DMS153 treated with DMSO at 0.1 percent for 48 hours (cell line): ENCODE data around the gene KCNA5.

Experiments
- DNase-seq: peaks from one replicate; lab custom pipeline; 2025; ENCODE audit not compliant: unreplicated experiment; lab: John Stamatoyannopoulos, UW

The KCNA5 gene

DNA sequence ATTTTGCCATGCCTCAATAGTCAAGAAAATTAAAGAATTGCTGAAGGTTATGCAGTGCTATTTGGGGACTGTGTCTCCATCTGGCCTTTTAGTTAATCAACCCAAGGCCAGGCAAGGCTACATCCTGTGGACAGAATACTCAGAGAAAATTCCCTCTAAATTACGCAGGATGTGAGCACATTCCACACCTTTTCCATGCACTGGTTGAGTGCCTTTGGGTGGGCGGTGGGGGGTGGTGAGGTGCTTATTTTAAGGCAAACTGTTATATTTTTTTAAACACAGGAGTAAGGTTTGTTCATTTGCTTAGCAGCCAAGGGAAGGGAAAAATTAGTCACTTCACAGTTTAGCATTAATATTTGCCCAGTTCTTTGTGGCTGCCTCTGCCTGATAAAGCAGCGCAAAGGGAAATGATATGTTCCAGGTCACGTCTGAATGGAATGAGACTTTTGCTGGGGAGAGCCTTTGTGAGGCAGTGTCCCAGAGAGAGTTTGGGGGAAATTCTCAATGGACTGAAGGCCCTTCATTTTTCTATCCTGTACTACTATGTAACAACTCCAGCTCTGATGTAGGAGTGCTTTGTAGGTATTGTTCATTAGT is 17.2 kb upstream of the KCNA5 start:
- no peak for DNase-seq

- no peak for DNase-seq
Observed at GRCh38 chr12:5027046-5027821, 16.4 kb upstream of the KCNA5 start.

GRCh38 chr12:5030066-5030465 is 13.6 kb upstream of the KCNA5 start:
- DNase-seq, result no peak

DNA sequence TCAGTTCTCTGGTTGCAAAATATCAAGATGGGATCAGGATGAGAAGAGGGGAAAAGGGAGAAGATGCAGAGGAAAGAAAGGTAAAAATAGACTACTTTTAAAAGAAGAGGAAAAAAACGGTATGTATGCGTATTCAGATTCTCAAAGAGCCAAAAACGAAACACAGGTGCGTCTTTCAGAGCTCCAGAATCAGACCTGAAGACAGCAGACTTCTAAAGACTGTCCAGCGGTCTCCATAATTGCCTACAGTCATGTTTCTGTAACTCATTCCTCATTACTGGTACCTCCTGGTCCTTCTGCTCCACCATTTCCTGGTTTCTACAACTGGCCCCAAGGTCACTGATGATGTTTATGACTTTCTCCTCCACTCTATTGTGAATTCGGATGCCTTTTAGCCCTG is 12.4 kb upstream of the KCNA5 start:
- DNase-seq, result no peak

DNA sequence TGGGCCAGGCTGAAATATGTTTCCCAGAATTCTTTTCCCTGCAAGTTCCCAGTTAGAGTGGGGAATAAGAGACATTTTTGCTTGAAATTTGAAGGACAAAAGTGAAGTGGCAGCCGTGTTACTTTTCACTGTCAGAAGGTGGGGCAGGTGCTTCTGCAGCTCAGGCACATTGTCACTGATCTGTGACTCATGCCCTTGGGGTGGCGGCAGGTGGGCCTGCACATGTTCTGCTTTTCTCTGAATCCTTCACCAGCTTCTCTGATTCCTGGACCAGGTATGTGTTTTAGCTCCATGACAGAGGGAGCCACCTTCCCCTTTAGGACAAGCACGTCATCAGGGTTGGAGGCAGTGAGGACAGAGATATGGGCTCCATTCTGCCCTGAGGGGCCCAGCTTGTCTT is 11.7 kb upstream of the KCNA5 start:
- no peak for DNase-seq

GRCh38 chr12:5032821-5033220 is 10.9 kb upstream of the KCNA5 start:
- DNase-seq, result no peak

DNA sequence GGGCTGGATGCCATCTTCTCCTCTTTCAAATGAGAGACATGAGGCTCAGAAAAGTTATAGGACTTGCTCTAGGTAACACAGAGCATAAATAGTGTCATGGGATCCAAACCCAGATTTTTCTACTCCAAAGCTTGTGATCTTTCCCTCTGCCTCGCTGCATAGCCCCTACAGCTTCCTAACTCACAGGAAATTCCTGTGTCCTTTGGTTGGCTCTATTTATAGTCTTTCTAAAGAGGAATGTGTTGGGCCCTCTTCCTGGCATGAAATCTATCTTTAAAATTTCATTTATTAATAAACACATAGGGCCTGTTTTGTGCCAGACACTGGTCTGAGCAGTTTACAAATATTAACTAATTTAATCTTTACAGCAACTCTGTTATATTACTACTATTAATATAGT is 9.8 kb upstream of the KCNA5 start:
- DNase-seq, result no peak

DNA sequence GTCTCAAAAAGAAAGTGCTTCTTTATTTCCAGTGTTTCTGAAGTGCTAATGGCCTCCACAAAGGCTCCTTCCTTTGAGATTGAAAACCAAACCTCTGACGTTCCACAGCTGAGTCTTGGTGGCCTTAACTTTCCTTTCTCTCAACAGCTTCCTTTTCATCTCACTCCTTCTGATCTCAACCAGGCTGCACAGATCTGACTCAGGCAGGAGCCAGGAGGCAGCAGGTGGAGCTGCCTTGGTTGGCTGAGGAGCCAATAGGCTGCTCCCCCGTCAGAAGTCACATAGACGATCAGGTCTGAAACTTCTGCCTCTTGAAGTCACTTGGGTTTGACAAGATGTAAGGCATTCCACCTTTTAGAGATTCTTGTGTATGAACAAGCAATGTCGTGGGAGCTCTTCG is 9.1 kb upstream of the KCNA5 start:
- DNase-seq, result no peak

DNA sequence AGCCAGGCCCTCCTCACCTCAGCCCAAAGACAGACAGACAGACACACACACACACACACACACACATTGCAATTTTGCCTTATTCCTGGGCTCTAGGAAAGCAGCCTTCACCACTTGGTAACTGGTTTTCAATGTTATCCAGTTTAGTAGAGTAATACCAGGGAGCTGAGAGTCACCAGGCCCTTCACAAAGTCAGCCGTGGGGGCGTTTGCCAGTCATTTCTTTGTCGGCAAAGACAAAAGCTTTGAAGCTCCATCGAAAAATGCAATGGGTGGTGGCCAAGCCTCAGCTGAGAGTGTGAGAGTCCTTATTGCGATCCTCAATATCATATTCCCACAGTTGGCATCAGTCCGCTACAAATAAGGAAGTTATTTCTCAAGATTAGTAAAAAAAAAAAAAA is 8.1 kb upstream of the KCNA5 start:
- DNase-seq, result no peak

DNA sequence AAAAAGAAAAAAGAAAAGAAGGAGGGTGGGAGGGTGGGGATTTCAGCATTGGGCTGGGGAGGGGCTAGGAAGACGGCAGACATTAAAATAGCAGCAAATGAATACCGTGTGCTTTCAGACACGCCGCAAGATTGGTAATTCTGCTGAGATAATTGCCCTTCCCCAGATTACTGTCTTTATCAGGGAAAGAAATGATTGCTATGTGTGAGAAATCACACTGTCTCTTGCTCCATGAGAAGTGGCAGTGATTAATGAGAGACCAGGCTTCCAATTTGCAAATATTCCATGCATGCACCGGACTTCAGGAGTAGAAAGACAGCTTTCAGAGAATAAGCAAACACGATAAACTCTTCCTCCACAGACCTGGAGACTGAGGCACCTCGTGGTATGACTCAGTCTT is 7.6 kb upstream of the KCNA5 start:
- no peak for DNase-seq

DNA sequence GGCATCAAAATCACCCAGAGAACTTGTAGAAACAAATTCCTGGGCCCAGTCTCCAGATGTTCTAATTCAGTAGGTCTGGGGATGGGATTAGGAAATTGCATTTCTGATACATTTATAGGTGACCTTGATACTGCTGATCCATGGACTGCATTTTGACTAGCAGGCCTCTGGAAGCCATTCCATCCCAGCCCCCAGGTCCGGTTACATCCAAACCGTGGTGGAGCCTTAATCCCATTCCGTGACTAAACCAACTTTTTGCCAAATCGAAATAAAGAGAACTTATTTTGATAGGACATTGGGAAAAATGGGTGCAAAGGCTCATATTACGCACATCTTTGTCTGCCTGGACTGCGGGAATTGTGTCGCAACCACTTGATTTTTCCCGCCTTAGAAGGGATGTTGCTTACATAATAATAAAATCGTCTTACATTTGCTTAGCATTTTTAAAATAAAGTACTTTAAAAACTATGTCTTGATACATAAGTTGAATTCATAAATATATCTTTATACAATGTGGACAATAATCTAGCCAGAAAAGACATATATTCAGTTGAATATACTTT is 5.8 kb upstream of the KCNA5 start:
- DNase-seq, result no peak

DNA sequence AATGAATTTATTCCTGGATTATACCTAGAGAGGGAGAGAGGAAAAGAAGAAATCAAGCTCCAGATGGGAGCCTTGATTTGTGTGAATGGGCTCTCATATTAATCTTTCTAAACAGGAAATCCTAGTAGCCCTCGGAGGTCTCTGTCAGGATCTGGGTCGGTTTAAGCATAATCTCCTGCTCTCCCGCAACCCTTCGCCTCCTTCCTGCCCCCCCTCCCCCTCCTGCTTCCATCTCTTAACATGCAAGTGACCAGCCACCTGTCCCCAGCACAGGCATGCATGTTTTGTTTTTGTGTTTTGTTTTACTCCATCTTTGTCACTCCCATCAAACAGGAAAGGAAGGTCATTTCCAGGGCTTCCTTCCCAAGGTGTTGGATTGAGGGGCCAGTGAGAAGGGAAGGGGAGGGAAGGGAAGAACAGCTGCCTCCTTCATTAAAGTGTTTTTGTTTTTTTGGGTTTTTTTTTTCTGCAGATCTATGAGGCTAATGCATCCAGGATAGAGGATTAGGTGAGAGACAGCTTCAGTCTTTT is 4.8 kb upstream of the KCNA5 start:
- no peak for DNase-seq

GRCh38 chr12:5039815-5040214 is 3.9 kb upstream of the KCNA5 start:
- DNase-seq, result no peak

GRCh38 chr12:5040368-5040767 is 3.3 kb upstream of the KCNA5 start:
- no peak for DNase-seq

DNA sequence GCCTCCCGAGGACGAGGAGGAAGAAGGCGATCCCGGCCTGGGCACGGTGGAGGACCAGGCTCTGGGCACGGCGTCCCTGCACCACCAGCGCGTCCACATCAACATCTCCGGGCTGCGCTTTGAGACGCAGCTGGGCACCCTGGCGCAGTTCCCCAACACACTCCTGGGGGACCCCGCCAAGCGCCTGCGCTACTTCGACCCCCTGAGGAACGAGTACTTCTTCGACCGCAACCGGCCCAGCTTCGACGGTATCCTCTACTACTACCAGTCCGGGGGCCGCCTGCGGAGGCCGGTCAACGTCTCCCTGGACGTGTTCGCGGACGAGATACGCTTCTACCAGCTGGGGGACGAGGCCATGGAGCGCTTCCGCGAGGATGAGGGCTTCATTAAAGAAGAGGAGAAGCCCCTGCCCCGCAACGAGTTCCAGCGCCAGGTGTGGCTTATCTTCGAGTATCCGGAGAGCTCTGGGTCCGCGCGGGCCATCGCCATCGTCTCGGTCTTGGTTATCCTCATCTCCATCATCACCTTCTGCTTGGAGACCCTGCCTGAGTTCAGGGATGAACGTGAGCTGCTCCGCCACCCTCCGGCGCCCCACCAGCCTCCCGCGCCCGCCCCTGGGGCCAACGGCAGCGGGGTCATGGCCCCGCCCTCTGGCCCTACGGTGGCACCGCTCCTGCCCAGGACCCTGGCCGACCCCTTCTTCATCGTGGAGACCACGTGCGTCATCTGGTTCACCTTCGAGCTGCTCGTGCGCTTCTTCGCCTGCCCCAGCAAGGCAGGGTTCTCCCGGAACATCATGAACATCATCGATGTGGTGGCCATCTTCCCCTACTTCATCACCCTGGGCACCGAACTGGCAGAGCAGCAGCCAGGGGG is 979 bp downstream of the KCNA5 start:
- no peak for DNase-seq

DNA sequence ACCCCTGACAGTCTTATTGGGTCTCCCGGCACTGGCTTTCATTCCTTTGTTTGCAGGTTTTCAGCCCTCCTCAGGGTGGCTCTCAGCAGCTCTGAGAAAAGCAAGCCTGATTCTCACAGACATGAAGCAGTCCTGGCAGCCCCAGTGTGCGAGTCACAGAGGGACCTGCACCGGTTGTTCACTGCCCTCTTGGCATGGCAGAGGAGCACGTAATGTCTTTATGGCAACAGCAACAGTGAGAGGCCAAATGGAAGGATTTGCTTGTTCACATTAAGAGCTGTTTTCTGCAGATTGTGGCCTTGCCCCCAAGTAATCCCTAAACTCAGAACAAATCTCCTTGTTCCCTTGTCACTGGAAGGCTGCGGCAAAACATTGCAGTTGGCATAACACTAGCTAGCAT is 3.4 kb downstream of the KCNA5 start:
- no peak for DNase-seq

GRCh38 chr12:5047729-5048128 is 4.0 kb downstream of the KCNA5 start:
- no peak for DNase-seq

GRCh38 chr12:5050542-5050941 is 6.9 kb downstream of the KCNA5 start:
- no peak for DNase-seq

GRCh38 chr12:5051334-5051733 is 7.7 kb downstream of the KCNA5 start:
- DNase-seq, result no peak

GRCh38 chr12:5051913-5052312 is 8.2 kb downstream of the KCNA5 start:
- DNase-seq, result no peak

DNA sequence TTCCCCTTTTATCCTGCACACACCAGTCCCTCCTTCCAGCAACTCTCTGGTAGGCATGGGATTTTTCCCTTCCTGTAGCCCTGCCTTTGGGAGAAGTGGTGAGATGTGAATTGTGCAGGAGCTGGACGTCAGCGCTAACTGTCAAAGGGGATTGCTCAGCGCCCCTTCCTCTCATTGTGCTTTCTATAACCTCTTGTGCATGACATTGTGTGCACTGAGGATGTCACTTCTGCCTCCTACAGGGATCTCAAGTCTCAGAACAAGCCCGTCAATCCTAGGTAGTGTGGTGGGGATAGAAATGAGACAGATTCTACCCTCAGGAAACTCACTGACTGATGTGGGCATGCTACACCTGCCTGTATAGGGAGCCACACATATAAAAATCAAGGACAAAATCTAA is 8.7 kb downstream of the KCNA5 start:
- DNase-seq, result no peak
